ENCODE results near the gene GBX1. TPM values are rescaled to one million over a fixed set of nuclear protein-coding genes. Genes with fewer than 3 reads are reported as not detected.

GBX1 gene
- total RNA-seq, 4 donors from 2014 or later, result not detected

DNA sequence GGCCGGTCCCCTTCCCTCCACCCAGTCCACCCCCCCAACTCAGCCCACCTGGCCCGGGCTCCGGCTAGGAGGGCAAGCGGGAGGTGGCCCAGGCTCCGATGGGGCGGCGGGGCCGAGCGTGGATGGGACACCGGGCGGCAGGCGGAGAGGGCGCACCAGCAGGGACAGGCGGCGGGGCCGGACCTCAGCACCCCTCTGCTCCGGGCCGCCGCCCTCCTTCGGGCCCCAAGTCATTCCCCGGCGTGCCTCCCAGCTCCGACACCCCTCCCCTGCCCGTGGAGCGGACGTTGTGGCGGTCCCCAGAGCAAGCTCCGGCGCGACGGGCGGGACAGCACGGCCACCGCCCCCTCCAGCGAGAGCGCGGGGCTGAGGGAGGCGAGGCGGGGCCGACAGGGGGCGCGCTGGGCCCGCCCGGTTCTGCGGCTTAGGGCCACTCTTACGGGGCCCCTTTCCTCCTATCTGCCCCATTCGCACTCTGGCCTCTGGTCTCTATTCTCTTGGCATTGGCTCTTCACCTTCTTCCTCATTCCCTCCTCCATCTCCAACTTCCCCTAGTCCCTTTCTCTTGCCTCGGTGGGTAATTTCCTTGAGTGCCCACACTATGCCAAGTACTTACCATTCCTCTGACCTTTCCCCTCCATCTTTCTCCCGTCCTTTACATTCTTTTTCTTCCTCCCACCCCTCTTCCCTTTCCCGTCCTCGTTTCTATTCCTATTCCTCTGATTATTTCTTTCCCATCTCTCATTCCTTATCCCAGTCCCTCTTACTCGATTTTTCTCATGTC is 701 bp upstream of the GBX1 start:
- Histone ChIP-seq H3K36me3 (no peaks in the 10 kb centered on the region), H3K4me3 (replicated peaks in 1 of 3) (peak overlapping the region in 1 of 3 donors; percentile 22), H3K27ac (no peak overlapping the region), H3K27me3 (no peaks in the 10 kb centered on the region), H3K9me3 (no peaks in the 10 kb centered on the region), H3K4me1 (peaks cover 5 to 20% of the 10 kb centered on the region in 2 donors)
- TF ChIP-seq CTCF (IDR thresholded peaks at IDR 0.05), result peak; percentile 15 to 67 (median 30)
- no peak for TF ChIP-seq POLR2A (IDR thresholded peaks at IDR 0.05)
- DNase-seq, result peak; percentile 17 to 18
- intact Hi-C loops (cut with DNase I), result no loop called here
- WGBS, 2 donors, result 6 to 8% methylated on average over 7 to 30 of the region's 52 CpGs

- Histone ChIP-seq H3K27ac (no peak overlapping the region), H3K9me3 (no peaks in the 10 kb centered on the region), H3K27me3 (no peaks in the 10 kb centered on the region), H3K4me1 (peaks cover 5 to 20% of the 10 kb centered on the region in 2 donors), H3K4me3 (replicated peaks in 1 of 3) (peak overlapping the region in 1 of 3 donors; percentile 22), H3K36me3 (no peaks in the 10 kb centered on the region)
- intact Hi-C loops (cut with DNase I), result no loop called here
- DNase-seq, result no peak
- 12 to 19% methylated on average over 19 to 31 of the region's 31 CpGs for WGBS, 2 donors
- TF ChIP-seq POLR2A (IDR thresholded peaks at IDR 0.05) (no peak), CTCF (IDR thresholded peaks at IDR 0.05) (no peak)
Observed at GRCh38 chr7:151166629-151167196, 781 bp downstream of the GBX1 start.

GRCh38 chr7:151161757-151162156 is 5.7 kb downstream of the GBX1 start:
- Histone ChIP-seq H3K4me1 (peaks cover under 1 to 3% of the 10 kb centered on the region in 2 donors), H3K36me3 (no peaks in the 10 kb centered on the region), H3K9me3 (no peaks in the 10 kb centered on the region), H3K27ac (no peak overlapping the region), H3K4me3 (replicated peaks in 1 of 3) (no peak overlapping the region), H3K27me3 (no peaks in the 10 kb centered on the region)
- TF ChIP-seq POLR2A (IDR thresholded peaks at IDR 0.05) (no peak), CTCF (IDR thresholded peaks at IDR 0.05) (no peak)
- DNase-seq, result no peak
- intact Hi-C loops (cut with DNase I), result no loop called here
- 91 to 94% methylated on average over 1 of the region's 1 CpG for WGBS, 2 donors

DNA sequence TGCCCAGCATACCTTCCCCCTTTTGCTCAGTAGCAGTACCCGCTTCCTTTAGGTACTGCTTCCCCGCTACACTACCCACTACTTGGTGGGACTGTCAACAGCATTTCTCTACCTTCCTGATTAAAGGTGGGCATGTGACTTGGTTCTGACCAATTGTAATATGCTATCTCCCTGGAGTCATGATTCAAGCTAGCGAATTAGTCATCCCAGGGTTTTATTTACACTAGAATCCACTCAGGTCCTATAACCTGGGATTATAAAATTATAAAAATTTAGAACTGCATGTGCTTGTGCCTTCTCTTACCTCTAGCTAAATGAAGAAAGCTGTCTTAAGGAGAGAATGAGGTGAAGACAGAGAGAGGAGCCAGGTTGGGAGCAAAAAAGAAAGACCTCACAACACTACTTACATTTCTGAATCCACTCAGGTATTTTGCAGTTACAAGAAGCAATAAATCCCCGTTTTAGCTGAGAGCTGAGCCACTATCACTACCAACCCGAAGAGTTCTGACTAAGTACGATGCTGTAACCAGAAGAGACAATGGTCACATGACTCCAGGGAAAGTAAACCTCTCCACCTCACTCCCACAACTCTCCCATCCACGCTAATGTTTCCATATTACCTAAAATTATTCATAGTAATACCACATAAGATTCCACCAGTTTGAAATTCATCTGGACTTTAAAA is 9.7 kb downstream of the GBX1 start:
- DNase-seq, result no peak
- H3K9me3 ChIP-seq, result no peaks in the 10 kb centered on the region
- H3K27ac ChIP-seq, result no peak overlapping the region
- TF ChIP-seq POLR2A (IDR thresholded peaks at IDR 0.05) (no peak), CTCF (IDR thresholded peaks at IDR 0.05) (no peak)
- no peaks in the 10 kb centered on the region for H3K4me1 ChIP-seq
- 76 to 80% methylated on average over 7 of the region's 7 CpGs for WGBS, 2 donors
- no peak overlapping the region for H3K4me3 ChIP-seq (replicated peaks in 1 of 3)
- H3K27me3 ChIP-seq, result no peaks in the 10 kb centered on the region
- intact Hi-C loops (cut with DNase I), result no loop called here
- no peaks in the 10 kb centered on the region for H3K36me3 ChIP-seq
